ENCODE results near the gene DDX51.

The DDX51 gene

GRCh38 chr12:132173135-132174014 is 29.3 kb upstream of the DDX51 start:
- H3K9me3 ChIP-seq (ENCODE audit: insufficient read depth, low read depth, low read length): no peaks in the 10 kb centered on the region
- no peak overlapping the region for H2BK12ac ChIP-seq (ENCODE audit: low read length)
- H3K4ac ChIP-seq (ENCODE audit: low read depth, low read length): no peak overlapping the region
- no peaks in the 10 kb centered on the region for H3K79me2 ChIP-seq (ENCODE audit: control insufficient read depth, insufficient read depth, low read length, poor library complexity)
- no peak for DNase-seq
- no peaks in the 10 kb centered on the region for H3K79me1 ChIP-seq (ENCODE audit: low read length)
- no peak overlapping the region for H3K18ac ChIP-seq (ENCODE audit: low read length)
- H2BK5ac ChIP-seq (ENCODE audit: low read depth, low read length, poor library complexity): no peak overlapping the region
- no peak overlapping the region for H4K12ac ChIP-seq (ENCODE audit: low read depth, low read length)
- H3K23ac ChIP-seq (ENCODE audit: low read length): no peak overlapping the region
- H3K4me3 ChIP-seq (ENCODE audit: low read depth, low read length): no peak overlapping the region
- H3K4me2 ChIP-seq (ENCODE audit: low read length): no peak overlapping the region
- no peak overlapping the region for H2AFZ ChIP-seq (ENCODE audit: insufficient read depth, low read length, poor library complexity)
- H3K9ac ChIP-seq (ENCODE audit: low read length): no peak overlapping the region
- H3K36me3 ChIP-seq (ENCODE audit: control insufficient read depth in 1 of 2, insufficient read depth in 2 of 2, low read length in 2 of 2): no peaks in the 10 kb centered on the region
- H3K27ac ChIP-seq (ENCODE audit: low read depth, low read length): no peak overlapping the region
- no peak overlapping the region for H4K8ac ChIP-seq (ENCODE audit: low read depth, low read length)
- WGBS (ENCODE audit: extremely low coverage, insufficient coverage, insufficient read length): no CpG with 5 or more reads among the region's 35 CpGs
- H3K4me1 ChIP-seq (ENCODE audit: control insufficient read depth in 1 of 2, insufficient read depth in 2 of 2, low read length in 2 of 2): peaks cover 0 to 5% of the 10 kb centered on the region in 2 experiments
- H3K27me3 ChIP-seq (ENCODE audit: insufficient read depth, low read length): no peaks in the 10 kb centered on the region
- no peak overlapping the region for H2AK5ac ChIP-seq (ENCODE audit: low read length)
- H2BK120ac ChIP-seq (ENCODE audit: insufficient read depth, low read length, poor library complexity): no peak overlapping the region
- H4K91ac ChIP-seq (ENCODE audit: low read depth, low read length): no peak overlapping the region
- no peak overlapping the region for H3K14ac ChIP-seq (ENCODE audit: low read length)

- no peak overlapping the region for H3K4me3 ChIP-seq (ENCODE audit: low read depth, low read length)
- no peaks in the 10 kb centered on the region for H3K79me1 ChIP-seq (ENCODE audit: low read length)
- H3K23ac ChIP-seq (ENCODE audit: low read length): no peak overlapping the region
- H3K4me2 ChIP-seq (ENCODE audit: low read length): no peak overlapping the region
- no peak for DNase-seq
- H3K9me3 ChIP-seq (ENCODE audit: insufficient read depth, low read depth, low read length): no peaks in the 10 kb centered on the region
- H2BK12ac ChIP-seq (ENCODE audit: low read length): no peak overlapping the region
- no peak overlapping the region for H2AK5ac ChIP-seq (ENCODE audit: low read length)
- no peaks in the 10 kb centered on the region for H3K79me2 ChIP-seq (ENCODE audit: control insufficient read depth, insufficient read depth, low read length, poor library complexity)
- no peak overlapping the region for H3K4ac ChIP-seq (ENCODE audit: low read depth, low read length)
- no peaks in the 10 kb centered on the region for H3K27me3 ChIP-seq (ENCODE audit: insufficient read depth, low read length)
- no peak overlapping the region for H2AFZ ChIP-seq (ENCODE audit: insufficient read depth, low read length, poor library complexity)
- no peak overlapping the region for H4K8ac ChIP-seq (ENCODE audit: low read depth, low read length)
- no peak overlapping the region for H2BK5ac ChIP-seq (ENCODE audit: low read depth, low read length, poor library complexity)
- no peak overlapping the region for H4K91ac ChIP-seq (ENCODE audit: low read depth, low read length)
- no peak overlapping the region for H4K12ac ChIP-seq (ENCODE audit: low read depth, low read length)
- H3K36me3 ChIP-seq (ENCODE audit: control insufficient read depth in 1 of 2, insufficient read depth in 2 of 2, low read length in 2 of 2): no peaks in the 10 kb centered on the region
- H3K4me1 ChIP-seq (ENCODE audit: control insufficient read depth in 1 of 2, insufficient read depth in 2 of 2, low read length in 2 of 2): peaks cover 0 to 5% of the 10 kb centered on the region in 2 experiments
- no peak overlapping the region for H2BK120ac ChIP-seq (ENCODE audit: insufficient read depth, low read length, poor library complexity)
- no peak overlapping the region for H3K9ac ChIP-seq (ENCODE audit: low read length)
- no peak overlapping the region for H3K14ac ChIP-seq (ENCODE audit: low read length)
- no CpG with 5 or more reads among the region's 15 CpGs for WGBS (ENCODE audit: extremely low coverage, insufficient coverage, insufficient read length)
- H3K18ac ChIP-seq (ENCODE audit: low read length): no peak overlapping the region
- H3K27ac ChIP-seq (ENCODE audit: low read depth, low read length): no peak overlapping the region
Observed at GRCh38 chr12:132172619-132173018, 28.5 kb upstream of the DDX51 start.

DNA sequence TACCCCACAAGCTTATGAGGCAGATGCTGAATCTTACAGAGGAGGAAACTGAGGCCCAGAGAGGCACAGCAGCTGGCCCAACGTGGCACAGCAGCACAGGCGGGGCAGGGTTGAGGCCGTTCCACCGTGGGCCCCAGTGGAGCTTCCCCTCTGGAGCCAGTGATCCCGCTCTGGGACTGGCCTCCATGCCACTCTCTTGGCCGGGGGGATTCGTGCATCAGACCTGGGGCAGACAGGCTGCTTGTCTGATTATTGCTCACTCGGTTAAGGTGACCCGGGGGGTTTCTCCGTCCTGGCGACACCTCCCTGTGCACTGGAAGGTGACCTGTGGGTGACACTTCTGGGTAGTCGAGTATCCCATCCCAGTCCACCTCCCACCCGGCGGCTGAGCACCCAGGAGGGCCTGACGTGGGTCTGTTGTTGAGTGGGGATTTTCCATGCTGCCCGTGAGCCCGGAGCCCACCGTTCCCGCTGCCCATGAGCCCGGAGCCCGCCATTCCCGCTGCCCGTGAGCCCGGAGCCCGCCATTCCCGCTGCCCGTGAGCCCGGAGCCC is 27.9 kb upstream of the DDX51 start:
- Histone ChIP-seq H2BK120ac (ENCODE audit: insufficient read depth, low read length, poor library complexity) (no peak overlapping the region), H3K36me3 (ENCODE audit: control insufficient read depth in 1 of 2, insufficient read depth in 2 of 2, low read length in 2 of 2) (no peaks in the 10 kb centered on the region), H3K9me3 (ENCODE audit: insufficient read depth, low read depth, low read length) (peaks cover 2% of the 10 kb centered on the region), H2AK5ac (ENCODE audit: low read length) (no peak overlapping the region), H3K4ac (ENCODE audit: low read depth, low read length) (no peak overlapping the region), H3K18ac (ENCODE audit: low read length) (no peak overlapping the region), H2AFZ (ENCODE audit: insufficient read depth, low read length, poor library complexity) (no peak overlapping the region), H2BK5ac (ENCODE audit: low read depth, low read length, poor library complexity) (no peak overlapping the region), H3K23ac (ENCODE audit: low read length) (no peak overlapping the region), H3K9ac (ENCODE audit: low read length) (no peak overlapping the region), H3K4me3 (ENCODE audit: low read depth, low read length) (no peak overlapping the region), H3K27me3 (ENCODE audit: insufficient read depth, low read length) (no peaks in the 10 kb centered on the region), H3K27ac (ENCODE audit: low read depth, low read length) (no peak overlapping the region), H4K12ac (ENCODE audit: low read depth, low read length) (no peak overlapping the region), H4K8ac (ENCODE audit: low read depth, low read length) (no peak overlapping the region), H3K79me2 (ENCODE audit: control insufficient read depth, insufficient read depth, low read length, poor library complexity) (no peaks in the 10 kb centered on the region), H3K14ac (ENCODE audit: low read length) (no peak overlapping the region), H3K4me2 (ENCODE audit: low read length) (no peak overlapping the region), H3K4me1 (ENCODE audit: control insufficient read depth in 1 of 2, insufficient read depth in 2 of 2, low read length in 2 of 2) (peaks cover 0 to 5% of the 10 kb centered on the region in 2 experiments), H4K91ac (ENCODE audit: low read depth, low read length) (no peak overlapping the region), H3K79me1 (ENCODE audit: low read length) (no peaks in the 10 kb centered on the region), H2BK12ac (ENCODE audit: low read length) (no peak overlapping the region)
- WGBS (ENCODE audit: extremely low coverage, insufficient coverage, insufficient read length): no CpG with 5 or more reads among the region's 28 CpGs
- no peak for DNase-seq

DNA sequence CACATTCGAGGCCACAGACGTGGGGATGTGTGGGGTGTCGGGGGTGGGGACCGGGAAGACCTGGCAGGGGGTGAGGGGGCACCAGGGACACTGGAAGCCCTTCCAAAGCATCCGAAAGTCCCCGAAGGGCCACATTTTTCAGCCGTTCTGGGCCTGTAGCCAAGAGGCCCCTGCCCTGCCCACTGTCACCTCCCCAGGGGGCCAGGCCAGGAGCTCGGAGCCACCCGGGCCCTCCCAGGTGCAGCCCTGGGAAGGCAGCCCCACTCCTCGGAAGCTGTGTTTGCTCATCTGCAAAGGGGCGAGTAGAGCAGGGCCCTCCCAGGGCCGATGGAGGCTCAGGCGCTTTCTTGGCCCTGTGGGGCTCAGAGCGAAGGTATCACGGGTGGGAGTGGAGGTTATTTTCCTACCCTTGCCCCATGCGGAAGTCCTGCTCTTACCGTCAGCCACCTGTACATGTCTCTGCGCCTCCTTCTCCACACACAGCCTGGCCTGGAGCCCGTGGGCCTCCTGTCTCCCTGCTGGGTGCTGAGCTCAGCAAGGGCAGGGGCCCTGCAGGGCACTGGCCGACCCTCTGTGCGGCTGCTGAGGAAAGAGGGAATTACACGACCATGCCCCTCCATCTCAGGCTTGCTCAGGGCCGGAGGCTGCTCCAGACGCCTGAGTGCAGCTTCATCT is 27.3 kb upstream of the DDX51 start:
- Histone ChIP-seq H3K4me2 (ENCODE audit: low read length) (no peak overlapping the region), H2AK5ac (ENCODE audit: low read length) (no peak overlapping the region), H3K18ac (ENCODE audit: low read length) (no peak overlapping the region), H2BK12ac (ENCODE audit: low read length) (no peak overlapping the region), H4K8ac (ENCODE audit: low read depth, low read length) (no peak overlapping the region), H3K4me3 (ENCODE audit: low read depth, low read length) (no peak overlapping the region), H2BK120ac (ENCODE audit: insufficient read depth, low read length, poor library complexity) (no peak overlapping the region), H3K27me3 (ENCODE audit: insufficient read depth, low read length) (no peaks in the 10 kb centered on the region), H3K79me1 (ENCODE audit: low read length) (no peaks in the 10 kb centered on the region), H4K12ac (ENCODE audit: low read depth, low read length) (no peak overlapping the region), H3K4me1 (ENCODE audit: control insufficient read depth in 1 of 2, insufficient read depth in 2 of 2, low read length in 2 of 2) (peaks cover 0 to 5% of the 10 kb centered on the region in 2 experiments), H3K9ac (ENCODE audit: low read length) (no peak overlapping the region), H3K9me3 (ENCODE audit: insufficient read depth, low read depth, low read length) (peaks cover 3% of the 10 kb centered on the region), H3K23ac (ENCODE audit: low read length) (no peak overlapping the region), H4K91ac (ENCODE audit: low read depth, low read length) (no peak overlapping the region), H3K36me3 (ENCODE audit: control insufficient read depth in 1 of 2, insufficient read depth in 2 of 2, low read length in 2 of 2) (no peaks in the 10 kb centered on the region), H3K14ac (ENCODE audit: low read length) (no peak overlapping the region), H3K4ac (ENCODE audit: low read depth, low read length) (no peak overlapping the region), H3K27ac (ENCODE audit: low read depth, low read length) (no peak overlapping the region), H2BK5ac (ENCODE audit: low read depth, low read length, poor library complexity) (no peak overlapping the region), H3K79me2 (ENCODE audit: control insufficient read depth, insufficient read depth, low read length, poor library complexity) (no peaks in the 10 kb centered on the region), H2AFZ (ENCODE audit: insufficient read depth, low read length, poor library complexity) (no peak overlapping the region)
- no CpG with 5 or more reads among the region's 24 CpGs for WGBS (ENCODE audit: extremely low coverage, insufficient coverage, insufficient read length)
- no peak for DNase-seq
